ENCODE data around the gene KIRREL3.

Gene KIRREL3

GRCh38 chr11:126461996-126462395, 538.6 kb downstream of the KIRREL3 start:
- no peaks in the 10 kb centered on the region for H3K27me3 ChIP-seq (ENCODE audit: control insufficient read depth, insufficient read depth, low read length)
- H3K36me3 ChIP-seq (ENCODE audit: control insufficient read depth, low read depth, low read length) = no peaks in the 10 kb centered on the region
- no peak overlapping the region for H3K27ac ChIP-seq (ENCODE audit: low read length)
- H3K4me3 ChIP-seq (ENCODE audit: low read length) = no peak overlapping the region
- H3K4me1 ChIP-seq (ENCODE audit: control insufficient read depth, low read depth, low read length) = peaks cover 9% of the 10 kb centered on the region
- no peak overlapping the region for H3K9ac ChIP-seq (ENCODE audit: low read length)
- no peaks in the 10 kb centered on the region for H3K9me3 ChIP-seq (ENCODE audit: control insufficient read depth, low read depth, low read length)

- no peaks in the 10 kb centered on the region for H3K9me3 ChIP-seq (ENCODE audit: control insufficient read depth, low read depth, low read length)
- H3K4me1 ChIP-seq (ENCODE audit: control insufficient read depth, low read depth, low read length) = peaks cover 5% of the 10 kb centered on the region
- H3K27me3 ChIP-seq (ENCODE audit: control insufficient read depth, insufficient read depth, low read length) = no peaks in the 10 kb centered on the region
- no peak overlapping the region for H3K9ac ChIP-seq (ENCODE audit: low read length)
- no peaks in the 10 kb centered on the region for H3K36me3 ChIP-seq (ENCODE audit: control insufficient read depth, low read depth, low read length)
- no peak overlapping the region for H3K27ac ChIP-seq (ENCODE audit: low read length)
- H3K4me3 ChIP-seq (ENCODE audit: low read length) = no peak overlapping the region
Observed at GRCh38 chr11:126461096-126461440, 539.5 kb downstream of the KIRREL3 start.

- H3K27ac ChIP-seq (ENCODE audit: low read length) = no peak overlapping the region
- no peaks in the 10 kb centered on the region for H3K27me3 ChIP-seq (ENCODE audit: control insufficient read depth, insufficient read depth, low read length)
- H3K36me3 ChIP-seq (ENCODE audit: control insufficient read depth, low read depth, low read length) = no peaks in the 10 kb centered on the region
- no peak overlapping the region for H3K9ac ChIP-seq (ENCODE audit: low read length)
- H3K4me1 ChIP-seq (ENCODE audit: control insufficient read depth, low read depth, low read length) = peaks cover under 1% of the 10 kb centered on the region
- no peaks in the 10 kb centered on the region for H3K9me3 ChIP-seq (ENCODE audit: control insufficient read depth, low read depth, low read length)
- H3K4me3 ChIP-seq (ENCODE audit: low read length) = no peak overlapping the region
Observed at GRCh38 chr11:126460417-126461095, 540.0 kb downstream of the KIRREL3 start.

DNA sequence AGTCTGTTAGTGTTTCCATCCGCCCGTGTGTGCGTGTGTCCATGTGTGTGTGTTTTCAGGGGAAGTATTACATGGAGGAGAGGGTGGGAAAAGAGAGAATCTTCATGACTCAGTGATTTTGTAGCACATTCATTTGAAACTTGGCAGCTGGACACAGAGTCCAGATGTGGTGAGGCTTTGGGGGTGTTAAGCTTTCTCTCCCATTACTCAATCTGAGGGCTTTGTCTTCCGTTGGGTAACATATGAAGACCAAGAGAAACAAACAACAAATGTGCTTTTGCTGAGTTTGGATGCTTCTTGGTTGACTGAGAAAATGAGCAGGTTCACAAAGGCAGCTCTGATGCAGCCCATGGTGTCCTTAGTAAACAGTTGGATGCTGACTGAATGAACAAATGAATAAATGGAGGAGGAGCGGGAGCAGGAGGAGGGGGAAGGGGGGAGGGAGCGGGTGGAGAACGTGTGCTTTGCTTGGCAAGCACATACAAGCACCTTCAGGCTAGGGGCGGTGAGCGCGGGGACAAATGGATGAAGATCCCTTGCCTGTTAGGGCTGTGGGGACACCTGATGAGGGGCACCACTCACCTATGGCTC, 540.8 kb downstream of the KIRREL3 start:
- Histone ChIP-seq H3K36me3 (ENCODE audit: control insufficient read depth, low read depth, low read length) (no peaks in the 10 kb centered on the region), H3K4me3 (ENCODE audit: low read length) (no peak overlapping the region), H3K27me3 (ENCODE audit: control insufficient read depth, insufficient read depth, low read length) (no peaks in the 10 kb centered on the region), H3K9me3 (ENCODE audit: control insufficient read depth, low read depth, low read length) (no peaks in the 10 kb centered on the region), H3K4me1 (ENCODE audit: control insufficient read depth, low read depth, low read length) (no peaks in the 10 kb centered on the region), H3K27ac (ENCODE audit: low read length) (no peak overlapping the region), H3K9ac (ENCODE audit: low read length) (no peak overlapping the region)

GRCh38 chr11:126457817-126458216, 542.8 kb downstream of the KIRREL3 start:
- no peak overlapping the region for H3K27ac ChIP-seq (ENCODE audit: low read length)
- H3K27me3 ChIP-seq (ENCODE audit: control insufficient read depth, insufficient read depth, low read length) = no peaks in the 10 kb centered on the region
- no peak overlapping the region for H3K4me3 ChIP-seq (ENCODE audit: low read length)
- no peaks in the 10 kb centered on the region for H3K36me3 ChIP-seq (ENCODE audit: control insufficient read depth, low read depth, low read length)
- no peaks in the 10 kb centered on the region for H3K4me1 ChIP-seq (ENCODE audit: control insufficient read depth, low read depth, low read length)
- H3K9ac ChIP-seq (ENCODE audit: low read length) = no peak overlapping the region
- no peaks in the 10 kb centered on the region for H3K9me3 ChIP-seq (ENCODE audit: control insufficient read depth, low read depth, low read length)

GRCh38 chr11:126456783-126457542, 543.6 kb downstream of the KIRREL3 start:
- no peak overlapping the region for H3K27ac ChIP-seq (ENCODE audit: low read length)
- H3K27me3 ChIP-seq (ENCODE audit: control insufficient read depth, insufficient read depth, low read length) = no peaks in the 10 kb centered on the region
- no peaks in the 10 kb centered on the region for H3K36me3 ChIP-seq (ENCODE audit: control insufficient read depth, low read depth, low read length)
- no peak overlapping the region for H3K9ac ChIP-seq (ENCODE audit: low read length)
- no peak overlapping the region for H3K4me3 ChIP-seq (ENCODE audit: low read length)
- no peaks in the 10 kb centered on the region for H3K9me3 ChIP-seq (ENCODE audit: control insufficient read depth, low read depth, low read length)
- H3K4me1 ChIP-seq (ENCODE audit: control insufficient read depth, low read depth, low read length) = no peaks in the 10 kb centered on the region

- H3K27ac ChIP-seq (ENCODE audit: low read length) = no peak overlapping the region
Observed at GRCh38 chr11:126456089-126456488, 544.5 kb downstream of the KIRREL3 start.

DNA sequence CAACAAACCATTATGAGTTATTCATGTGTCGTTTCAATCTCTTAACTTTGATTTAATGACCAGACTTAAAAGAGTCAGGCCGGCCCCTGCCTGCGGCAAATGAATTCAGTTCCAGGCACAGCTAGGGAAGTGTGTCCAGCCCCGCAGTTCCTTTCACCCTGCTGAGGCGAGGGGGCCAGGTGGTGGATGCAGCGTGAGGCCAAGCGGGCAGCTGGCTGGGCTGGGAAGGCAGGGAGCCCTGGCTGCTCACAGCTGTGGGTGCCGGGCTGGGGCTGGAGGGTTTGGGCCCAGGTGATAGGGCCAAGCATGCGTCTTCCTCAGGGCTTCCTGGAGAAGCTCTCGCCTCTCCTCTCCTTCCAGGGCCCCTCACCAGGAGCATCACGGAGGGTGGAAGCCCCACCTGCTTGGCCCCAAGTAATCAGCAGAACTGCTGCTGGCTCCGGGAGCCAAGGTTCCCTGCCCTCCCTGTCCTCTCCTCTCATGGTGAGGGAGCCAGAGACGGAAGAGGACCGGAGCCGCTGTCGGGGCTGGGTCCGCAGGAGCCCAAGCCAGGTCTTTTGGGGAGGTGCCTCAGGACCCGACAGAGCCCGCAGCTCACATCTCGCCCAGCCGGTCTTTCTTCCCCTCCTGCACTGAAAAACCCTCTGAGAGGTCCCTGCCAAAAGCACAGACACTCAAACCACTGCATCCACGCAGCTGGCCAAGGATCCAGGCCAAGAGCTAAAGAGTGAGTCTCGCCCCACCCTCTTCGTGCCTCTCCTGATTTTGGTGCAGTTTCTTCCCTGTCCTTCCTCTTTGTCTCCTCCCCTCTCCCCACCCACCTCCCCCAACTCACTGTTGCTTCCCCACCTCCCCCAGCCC, 548.1 kb downstream of the KIRREL3 start:
- H3K36me3 ChIP-seq (ENCODE audit: control insufficient read depth, low read depth, low read length) = no peaks in the 10 kb centered on the region
- no peaks in the 10 kb centered on the region for H3K4me1 ChIP-seq (ENCODE audit: control insufficient read depth, low read depth, low read length)
- H3K27ac ChIP-seq (ENCODE audit: low read length) = no peak overlapping the region
- H3K9me3 ChIP-seq (ENCODE audit: control insufficient read depth, low read depth, low read length) = no peaks in the 10 kb centered on the region
- no peak overlapping the region for H3K9ac ChIP-seq (ENCODE audit: low read length)
- no peak overlapping the region for H3K4me3 ChIP-seq (ENCODE audit: low read length)
- H3K27me3 ChIP-seq (ENCODE audit: control insufficient read depth, insufficient read depth, low read length) = no peaks in the 10 kb centered on the region

More at GRCh38 chr11:126456089-126456488, 544.5 kb downstream of the KIRREL3 start:
- Histone ChIP-seq H3K9me3 (ENCODE audit: control insufficient read depth, low read depth, low read length) (no peaks in the 10 kb centered on the region), H3K36me3 (ENCODE audit: control insufficient read depth, low read depth, low read length) (no peaks in the 10 kb centered on the region), H3K9ac (ENCODE audit: low read length) (no peak overlapping the region), H3K4me3 (ENCODE audit: low read length) (no peak overlapping the region), H3K4me1 (ENCODE audit: control insufficient read depth, low read depth, low read length) (no peaks in the 10 kb centered on the region), H3K27me3 (ENCODE audit: control insufficient read depth, insufficient read depth, low read length) (no peaks in the 10 kb centered on the region)

- Histone ChIP-seq H3K4me3 (ENCODE audit: low read length) (no peak overlapping the region), H3K9me3 (ENCODE audit: control insufficient read depth, low read depth, low read length) (no peaks in the 10 kb centered on the region), H3K27me3 (ENCODE audit: control insufficient read depth, insufficient read depth, low read length) (no peaks in the 10 kb centered on the region), H3K27ac (ENCODE audit: low read length) (no peak overlapping the region), H3K9ac (ENCODE audit: low read length) (no peak overlapping the region), H3K4me1 (ENCODE audit: control insufficient read depth, low read depth, low read length) (no peaks in the 10 kb centered on the region), H3K36me3 (ENCODE audit: control insufficient read depth, low read depth, low read length) (no peaks in the 10 kb centered on the region)
Observed at GRCh38 chr11:126451211-126451802, 549.3 kb downstream of the KIRREL3 start.

DNA sequence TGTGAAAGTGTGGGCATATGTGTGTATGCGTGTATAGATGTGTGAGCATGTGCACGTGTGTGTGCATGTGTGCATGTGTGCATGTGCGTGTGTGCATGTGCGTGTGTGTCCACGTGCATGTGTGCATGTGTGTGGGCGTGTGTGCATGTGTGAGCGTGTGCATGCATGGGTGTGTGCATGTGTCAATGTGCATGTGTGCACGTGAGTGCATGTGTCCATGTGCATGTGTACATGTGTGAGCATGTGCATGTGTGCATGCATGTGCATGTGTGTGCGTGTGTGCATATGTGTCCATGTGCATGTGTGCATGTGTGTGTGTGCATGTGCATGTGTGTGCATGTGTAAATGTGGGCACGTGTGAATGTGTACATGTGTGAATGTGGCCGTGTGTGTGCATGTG, 549.8 kb downstream of the KIRREL3 start:
- Histone ChIP-seq H3K4me3 (ENCODE audit: low read length) (no peak overlapping the region), H3K9ac (ENCODE audit: low read length) (no peak overlapping the region), H3K27me3 (ENCODE audit: control insufficient read depth, insufficient read depth, low read length) (no peaks in the 10 kb centered on the region), H3K36me3 (ENCODE audit: control insufficient read depth, low read depth, low read length) (no peaks in the 10 kb centered on the region), H3K9me3 (ENCODE audit: control insufficient read depth, low read depth, low read length) (no peaks in the 10 kb centered on the region), H3K27ac (ENCODE audit: low read length) (no peak overlapping the region), H3K4me1 (ENCODE audit: control insufficient read depth, low read depth, low read length) (no peaks in the 10 kb centered on the region)

DNA sequence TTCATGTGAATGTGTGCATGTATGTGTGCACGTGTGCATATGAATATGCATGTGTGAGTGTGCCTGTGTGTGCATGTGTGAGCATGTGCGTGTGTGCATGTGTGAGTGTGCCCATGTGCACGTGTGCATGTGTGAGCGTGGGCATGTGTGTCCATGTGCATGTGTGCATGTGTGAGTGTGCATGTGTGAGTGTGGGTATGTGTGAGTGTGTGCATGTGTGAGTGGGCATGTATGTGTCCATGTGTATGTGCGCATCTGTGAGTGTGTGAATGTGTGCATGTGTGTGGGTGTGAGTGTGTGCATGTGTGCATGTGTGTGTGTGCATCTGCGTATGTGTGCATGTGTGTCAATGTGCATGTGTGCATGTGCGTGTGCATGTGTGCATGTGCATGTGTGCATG, 550.4 kb downstream of the KIRREL3 start:
- Histone ChIP-seq H3K9me3 (ENCODE audit: control insufficient read depth, low read depth, low read length) (no peaks in the 10 kb centered on the region), H3K4me3 (ENCODE audit: low read length) (no peak overlapping the region), H3K36me3 (ENCODE audit: control insufficient read depth, low read depth, low read length) (no peaks in the 10 kb centered on the region), H3K27ac (ENCODE audit: low read length) (no peak overlapping the region), H3K9ac (ENCODE audit: low read length) (no peak overlapping the region), H3K27me3 (ENCODE audit: control insufficient read depth, insufficient read depth, low read length) (no peaks in the 10 kb centered on the region), H3K4me1 (ENCODE audit: control insufficient read depth, low read depth, low read length) (no peaks in the 10 kb centered on the region)
